ENCODE data around the gene BNIP1.

Gene BNIP1

GRCh38 chr5:173119719-173120118 lies 24.6 kb upstream of the BNIP1 start:
- TF ChIP-seq, protein P1, sequence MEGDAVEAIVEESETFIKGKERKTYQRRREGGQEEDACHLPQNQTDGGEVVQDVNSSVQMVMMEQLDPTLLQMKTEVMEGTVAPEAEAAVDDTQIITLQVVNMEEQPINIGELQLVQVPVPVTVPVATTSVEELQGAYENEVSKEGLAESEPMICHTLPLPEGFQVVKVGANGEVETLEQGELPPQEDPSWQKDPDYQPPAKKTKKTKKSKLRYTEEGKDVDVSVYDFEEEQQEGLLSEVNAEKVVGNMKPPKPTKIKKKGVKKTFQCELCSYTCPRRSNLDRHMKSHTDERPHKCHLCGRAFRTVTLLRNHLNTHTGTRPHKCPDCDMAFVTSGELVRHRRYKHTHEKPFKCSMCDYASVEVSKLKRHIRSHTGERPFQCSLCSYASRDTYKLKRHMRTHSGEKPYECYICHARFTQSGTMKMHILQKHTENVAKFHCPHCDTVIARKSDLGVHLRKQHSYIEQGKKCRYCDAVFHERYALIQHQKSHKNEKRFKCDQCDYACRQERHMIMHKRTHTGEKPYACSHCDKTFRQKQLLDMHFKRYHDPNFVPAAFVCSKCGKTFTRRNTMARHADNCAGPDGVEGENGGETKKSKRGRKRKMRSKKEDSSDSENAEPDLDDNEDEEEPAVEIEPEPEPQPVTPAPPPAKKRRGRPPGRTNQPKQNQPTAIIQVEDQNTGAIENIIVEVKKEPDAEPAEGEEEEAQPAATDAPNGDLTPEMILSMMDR (IDR thresholded peaks at IDR 0.05), result no peak

DNA sequence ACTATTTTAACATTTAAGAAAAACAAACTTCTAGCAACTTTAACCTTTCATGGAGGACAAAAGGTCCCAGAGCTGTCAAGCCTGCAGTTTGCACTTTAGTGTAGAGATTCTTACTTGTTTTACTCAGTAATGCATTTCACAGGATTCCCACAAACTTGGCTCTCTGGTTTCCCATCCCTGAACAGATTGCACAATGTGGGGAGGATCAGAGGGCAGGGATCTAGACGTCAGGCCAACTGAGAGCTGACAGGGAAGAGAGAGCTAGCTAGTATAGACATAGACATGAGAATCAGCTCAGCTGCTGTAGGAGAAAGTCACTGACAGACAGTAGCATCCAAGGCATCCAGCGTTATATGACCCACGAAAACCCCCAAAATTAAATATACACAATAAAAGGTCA lies 20.9 kb upstream of the BNIP1 start:
- TF ChIP-seq, protein P1 (IDR thresholded peaks at IDR 0.05), result no peak

DNA sequence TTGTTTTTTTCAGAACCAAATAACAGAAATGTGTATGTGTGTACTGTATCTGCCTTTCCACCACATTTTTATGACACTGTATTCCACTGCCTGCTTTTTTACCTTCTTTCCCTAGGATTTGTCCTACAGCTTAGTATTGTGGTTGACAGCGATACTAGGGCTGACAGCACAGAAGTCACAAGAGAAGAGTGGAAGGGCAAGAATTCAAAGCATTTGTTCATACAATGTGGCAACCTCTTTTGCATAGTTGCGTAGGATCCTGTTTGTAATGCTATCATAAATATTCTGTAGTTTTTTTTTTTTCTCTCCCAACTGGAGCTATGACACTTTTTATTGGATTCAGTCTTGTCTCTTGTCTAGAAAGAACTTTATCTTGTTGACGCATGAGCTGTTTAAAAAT lies 5.6 kb upstream of the BNIP1 start:
- TF ChIP-seq, protein P1 (IDR thresholded peaks at IDR 0.05), result no peak

GRCh38 chr5:173139631-173140030 lies 4.7 kb upstream of the BNIP1 start:
- TF ChIP-seq, protein P1 (IDR thresholded peaks at IDR 0.05), result no peak

GRCh38 chr5:173140769-173141168 lies 3.6 kb upstream of the BNIP1 start:
- TF ChIP-seq, protein P1 (IDR thresholded peaks at IDR 0.05), result no peak

GRCh38 chr5:173143567-173143966 lies 764 bp upstream of the BNIP1 start:
- TF ChIP-seq, protein P1 (IDR thresholded peaks at IDR 0.05), result no peak

DNA sequence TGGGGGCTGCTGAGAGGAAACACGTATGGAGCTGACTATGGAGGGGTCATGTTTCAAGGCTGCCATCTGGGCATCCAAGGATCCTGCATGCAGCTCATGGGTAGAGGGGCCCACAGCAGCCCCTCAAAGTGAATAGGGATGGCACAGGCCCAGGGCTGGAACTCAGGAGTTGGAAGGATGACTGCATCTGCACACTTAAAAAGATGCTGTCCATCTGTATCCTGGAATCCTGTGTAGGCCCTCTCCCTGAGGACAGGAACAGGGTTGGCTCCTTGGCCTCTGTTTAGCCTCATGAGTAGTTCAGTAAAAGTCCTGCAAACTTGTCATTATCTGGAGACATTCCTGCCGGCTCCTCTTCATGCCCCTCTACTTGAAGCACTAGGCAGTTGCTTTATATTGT lies 4.0 kb downstream of the BNIP1 start:
- TF ChIP-seq, protein P1 (IDR thresholded peaks at IDR 0.05), result no peak

- TF ChIP-seq, protein P1 (IDR thresholded peaks at IDR 0.05), result no peak
These were observed 8.2 kb downstream of the BNIP1 start for GRCh38 chr5:173152547-173152946.

All from LNCAP (cell line).